Measurements from ENCODE around the gene COL9A3.

The COL9A3 gene

GRCh38 chr20:62832212-62832922 lies 15.5 kb downstream of the COL9A3 start:
- no peaks in the 10 kb centered on the region for H3K4me1 ChIP-seq (ENCODE audit: control insufficient read depth, insufficient read depth, low read length, unreplicated experiment)
- H3K27me3 ChIP-seq (ENCODE audit: insufficient read depth, low read length) = no peaks in the 10 kb centered on the region
- no peak overlapping the region for H3K4me3 ChIP-seq (ENCODE audit: low read depth, low read length)
- no peaks in the 10 kb centered on the region for H3K79me2 ChIP-seq (ENCODE audit: control insufficient read depth, insufficient read depth, low read length, unreplicated experiment)
- H3K27ac ChIP-seq (ENCODE audit: low read depth, low read length) = no peak overlapping the region
- no peaks in the 10 kb centered on the region for H3K36me3 ChIP-seq (ENCODE audit: insufficient read depth, low read length)
- H2AFZ ChIP-seq (ENCODE audit: low read length, unreplicated experiment) = no peak overlapping the region

GRCh38 chr20:62832951-62833391 lies 16.1 kb downstream of the COL9A3 start:
- H3K4me1 ChIP-seq (ENCODE audit: control insufficient read depth, insufficient read depth, low read length, unreplicated experiment) = no peaks in the 10 kb centered on the region
- no peak overlapping the region for H3K4me3 ChIP-seq (ENCODE audit: low read depth, low read length)
- no peaks in the 10 kb centered on the region for H3K27me3 ChIP-seq (ENCODE audit: insufficient read depth, low read length)
- no peaks in the 10 kb centered on the region for H3K79me2 ChIP-seq (ENCODE audit: control insufficient read depth, insufficient read depth, low read length, unreplicated experiment)
- no peaks in the 10 kb centered on the region for H3K36me3 ChIP-seq (ENCODE audit: insufficient read depth, low read length)
- no peak overlapping the region for H2AFZ ChIP-seq (ENCODE audit: low read length, unreplicated experiment)
- H3K27ac ChIP-seq (ENCODE audit: low read depth, low read length) = no peak overlapping the region

- H3K36me3 ChIP-seq (ENCODE audit: insufficient read depth, low read length) = no peaks in the 10 kb centered on the region
- no peaks in the 10 kb centered on the region for H3K27me3 ChIP-seq (ENCODE audit: insufficient read depth, low read length)
- no peaks in the 10 kb centered on the region for H3K4me1 ChIP-seq (ENCODE audit: control insufficient read depth, insufficient read depth, low read length, unreplicated experiment)
- H2AFZ ChIP-seq (ENCODE audit: low read length, unreplicated experiment) = no peak overlapping the region
- no peaks in the 10 kb centered on the region for H3K79me2 ChIP-seq (ENCODE audit: control insufficient read depth, insufficient read depth, low read length, unreplicated experiment)
- H3K27ac ChIP-seq (ENCODE audit: low read depth, low read length) = no peak overlapping the region
- no peak overlapping the region for H3K4me3 ChIP-seq (ENCODE audit: low read depth, low read length)
These were observed 18.3 kb downstream of the COL9A3 start for GRCh38 chr20:62834967-62835730.

GRCh38 chr20:62835931-62836861 lies 19.3 kb downstream of the COL9A3 start:
- H3K27me3 ChIP-seq (ENCODE audit: insufficient read depth, low read length) = no peaks in the 10 kb centered on the region
- no peak overlapping the region for H2AFZ ChIP-seq (ENCODE audit: low read length, unreplicated experiment)
- no peaks in the 10 kb centered on the region for H3K79me2 ChIP-seq (ENCODE audit: control insufficient read depth, insufficient read depth, low read length, unreplicated experiment)
- H3K4me1 ChIP-seq (ENCODE audit: control insufficient read depth, insufficient read depth, low read length, unreplicated experiment) = no peaks in the 10 kb centered on the region
- H3K27ac ChIP-seq (ENCODE audit: low read depth, low read length) = no peak overlapping the region
- no peaks in the 10 kb centered on the region for H3K36me3 ChIP-seq (ENCODE audit: insufficient read depth, low read length)
- no peak overlapping the region for H3K4me3 ChIP-seq (ENCODE audit: low read depth, low read length)

GRCh38 chr20:62836967-62837490 lies 20.2 kb downstream of the COL9A3 start:
- no peaks in the 10 kb centered on the region for H3K4me1 ChIP-seq (ENCODE audit: control insufficient read depth, insufficient read depth, low read length, unreplicated experiment)
- no peaks in the 10 kb centered on the region for H3K27me3 ChIP-seq (ENCODE audit: insufficient read depth, low read length)
- H3K27ac ChIP-seq (ENCODE audit: low read depth, low read length) = no peak overlapping the region
- H3K36me3 ChIP-seq (ENCODE audit: insufficient read depth, low read length) = no peaks in the 10 kb centered on the region
- no peak overlapping the region for H2AFZ ChIP-seq (ENCODE audit: low read length, unreplicated experiment)
- H3K4me3 ChIP-seq (ENCODE audit: low read depth, low read length) = no peak overlapping the region
- H3K79me2 ChIP-seq (ENCODE audit: control insufficient read depth, insufficient read depth, low read length, unreplicated experiment) = no peaks in the 10 kb centered on the region

- no peak overlapping the region for H2AFZ ChIP-seq (ENCODE audit: low read length, unreplicated experiment)
- H3K4me3 ChIP-seq (ENCODE audit: low read depth, low read length) = no peak overlapping the region
- no peaks in the 10 kb centered on the region for H3K79me2 ChIP-seq (ENCODE audit: control insufficient read depth, insufficient read depth, low read length, unreplicated experiment)
- H3K27me3 ChIP-seq (ENCODE audit: insufficient read depth, low read length) = no peaks in the 10 kb centered on the region
- no peak overlapping the region for H3K27ac ChIP-seq (ENCODE audit: low read depth, low read length)
- no peaks in the 10 kb centered on the region for H3K4me1 ChIP-seq (ENCODE audit: control insufficient read depth, insufficient read depth, low read length, unreplicated experiment)
- no peaks in the 10 kb centered on the region for H3K36me3 ChIP-seq (ENCODE audit: insufficient read depth, low read length)
These were observed 20.9 kb downstream of the COL9A3 start for GRCh38 chr20:62837790-62838127.

GRCh38 chr20:62838128-62838891 lies 21.5 kb downstream of the COL9A3 start:
- Histone ChIP-seq H3K79me2 (ENCODE audit: control insufficient read depth, insufficient read depth, low read length, unreplicated experiment) (no peaks in the 10 kb centered on the region), H3K36me3 (ENCODE audit: insufficient read depth, low read length) (no peaks in the 10 kb centered on the region), H3K4me3 (ENCODE audit: low read depth, low read length) (no peak overlapping the region), H2AFZ (ENCODE audit: low read length, unreplicated experiment) (no peak overlapping the region), H3K27ac (ENCODE audit: low read depth, low read length) (no peak overlapping the region), H3K27me3 (ENCODE audit: insufficient read depth, low read length) (no peaks in the 10 kb centered on the region), H3K4me1 (ENCODE audit: control insufficient read depth, insufficient read depth, low read length, unreplicated experiment) (no peaks in the 10 kb centered on the region)

GRCh38 chr20:62839261-62839660 lies 22.4 kb downstream of the COL9A3 start:
- H3K36me3 ChIP-seq (ENCODE audit: insufficient read depth, low read length) = no peaks in the 10 kb centered on the region
- no peak overlapping the region for H2AFZ ChIP-seq (ENCODE audit: low read length, unreplicated experiment)
- H3K27me3 ChIP-seq (ENCODE audit: insufficient read depth, low read length) = no peaks in the 10 kb centered on the region
- H3K27ac ChIP-seq (ENCODE audit: low read depth, low read length) = no peak overlapping the region
- H3K4me1 ChIP-seq (ENCODE audit: control insufficient read depth, insufficient read depth, low read length, unreplicated experiment) = no peaks in the 10 kb centered on the region
- H3K79me2 ChIP-seq (ENCODE audit: control insufficient read depth, insufficient read depth, low read length, unreplicated experiment) = no peaks in the 10 kb centered on the region
- H3K4me3 ChIP-seq (ENCODE audit: low read depth, low read length) = no peak overlapping the region

- Histone ChIP-seq H3K27ac (ENCODE audit: low read depth, low read length) (no peak overlapping the region), H3K4me1 (ENCODE audit: control insufficient read depth, insufficient read depth, low read length, unreplicated experiment) (no peaks in the 10 kb centered on the region), H3K4me3 (ENCODE audit: low read depth, low read length) (no peak overlapping the region), H3K79me2 (ENCODE audit: control insufficient read depth, insufficient read depth, low read length, unreplicated experiment) (no peaks in the 10 kb centered on the region), H3K27me3 (ENCODE audit: insufficient read depth, low read length) (no peaks in the 10 kb centered on the region), H3K36me3 (ENCODE audit: insufficient read depth, low read length) (no peaks in the 10 kb centered on the region), H2AFZ (ENCODE audit: low read length, unreplicated experiment) (no peak overlapping the region)
These were observed 23.0 kb downstream of the COL9A3 start for GRCh38 chr20:62839816-62840215.
